Gastroesophageal sphincter (tissue), 4 donors: ENCODE measurements around the gene TMEM163. TPM values are rescaled to one million over a fixed set of nuclear protein-coding genes. Genes with fewer than 3 reads are reported as not detected.
"Not testable (repeated sequence)": the region's sequence is repeated elsewhere in the genome, so short reads cannot be mapped to it uniquely, and the experiment has no call there.

Experiments used
- ATAC-seq: fragments of 150-250 bp; one replicate; pipeline ENCODE4 v1.9.1; 2016; ENCODE audit warnings: mild to moderate bottlenecking, moderate library complexity
- H3K27ac ChIP-seq, 4 donors: fragments of 200-600 bp; sonication (generic) in 3 of 4; 1 replicate in 3 of 4; 2 replicates in 1 of 4; pipeline ENCODE4 v1.5.1; 2016 to 2019
- H3K27me3 ChIP-seq: fragments of 200-600 bp; sonication (generic); one replicate; pipeline ENCODE4 v1.5.1; 2019
- H3K36me3 ChIP-seq, 2 donors: fragments of 200-600 bp; sonication (generic); one replicate each; pipeline ENCODE4 v1.5.1; 2019; ENCODE audit warnings: control low read depth in 1 of 2
- H3K4me1 ChIP-seq, 3 donors: fragments of 200-600 bp; sonication (generic); 1 replicate in 2 of 3; 2 replicates in 1 of 3; pipeline ENCODE4 v1.5.1; 2016 to 2019; ENCODE audit warnings: control low read depth in 2 of 3
- H3K4me3 ChIP-seq, 2 donors: fragments of 200-600 bp; sonication (generic); one replicate each; pipeline ENCODE4 v1.5.1; 2019; ENCODE audit warnings: mild to moderate bottlenecking in 1 of 2, moderate library complexity in 1 of 2
- H3K9me3 ChIP-seq, 3 donors: fragments of 200-600 bp; sonication (generic); one replicate each; pipeline ENCODE4 v1.5.1; 2017 to 2019; ENCODE audit warnings: control low read depth in 2 of 3
- CTCF ChIP-seq, 4 experiments: fragments of 200-600 bp in 2 of 4; fragments of 450-650 bp in 2 of 4; sonication (generic) in 1 of 4; IDR thresholded peaks; one replicate each; pipeline ENCODE4 v1.5.1; 2017 to 2019; ENCODE audit warnings: antibody characterized with exemption in 4 of 4, mild to moderate bottlenecking in 2 of 4, moderate library complexity in 2 of 4
- EP300 ChIP-seq: sonication (generic); formaldehyde crosslinking; IDR thresholded peaks from one replicate; pipeline ENCODE4 v1.6.1; 2017; ENCODE audit warnings: antibody characterized with exemption, mild to moderate bottlenecking
- POLR2A ChIP-seq, 2 donors: fragments of 450-650 bp; IDR thresholded peaks; one replicate each; pipeline ENCODE4 v1.6.1; 2017; ENCODE audit warnings: antibody characterized with exemption in 2 of 2, mild to moderate bottlenecking in 2 of 2, moderate library complexity in 1 of 2
- POLR2AphosphoS5 ChIP-seq: sonication (generic); formaldehyde crosslinking; IDR thresholded peaks from one replicate; pipeline ENCODE4 v1.6.1; 2017; ENCODE audit warnings: antibody characterized with exemption
- WGBS, 2 donors: methylation state at CpG; one replicate each; pipeline ENCODE4 v1.1.5; 2018; ENCODE audit warnings: low coverage in 1 of 2; 5-methylcytosine and 5-hydroxymethylcytosine counted together
- total RNA-seq, 4 donors: library from RNA; depleted of rRNA; stranded (reverse); fragments of >200 nt; gene quantifications; one replicate each; pipeline ENCODE4 v1.1.0, GENCODE V29; 2016

TMEM163 gene
- total RNA-seq, 4 donors from 2014 or later, result 0.27 to 2.5 (median 0.60) TPM

DNA sequence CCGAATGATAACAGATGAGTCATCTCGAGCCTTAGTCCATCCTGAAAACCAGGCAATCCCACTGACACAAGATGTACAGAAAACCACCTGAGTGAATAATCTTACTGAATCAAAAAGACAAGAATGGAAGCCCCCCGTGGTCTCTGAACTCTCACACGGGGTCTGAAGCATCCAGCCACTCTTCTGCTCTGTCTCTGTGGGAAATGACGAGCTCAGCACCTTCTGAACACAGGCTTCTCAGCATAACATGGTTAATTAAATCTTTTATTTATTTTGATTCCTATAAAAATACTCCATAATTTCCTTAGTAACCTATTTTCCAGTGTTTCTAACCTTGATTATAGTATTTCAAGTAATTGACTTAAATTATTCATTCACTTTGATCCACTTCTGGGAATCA, 203.7 kb downstream of the TMEM163 start:
- H3K36me3 ChIP-seq, result no peaks in the 10 kb centered on the region
- no peak overlapping the region for H3K27ac ChIP-seq
- no peaks in the 10 kb centered on the region for H3K27me3 ChIP-seq
- H3K9me3 ChIP-seq, result no peaks in the 10 kb centered on the region
- WGBS, 2 donors, result 48 to 95% methylated on average over 3 to 4 of the region's 5 CpGs
- H3K4me3 ChIP-seq, result no peak overlapping the region
- no peaks in the 10 kb centered on the region for H3K4me1 ChIP-seq
- ATAC-seq, result no peak
- TF ChIP-seq EP300, result no peak
- TF ChIP-seq POLR2A (IDR thresholded peaks at IDR 0.05), result no peak
- no peak for TF ChIP-seq POLR2AphosphoS5
- TF ChIP-seq CTCF (IDR thresholded peaks at IDR 0.05), result no peak

DNA sequence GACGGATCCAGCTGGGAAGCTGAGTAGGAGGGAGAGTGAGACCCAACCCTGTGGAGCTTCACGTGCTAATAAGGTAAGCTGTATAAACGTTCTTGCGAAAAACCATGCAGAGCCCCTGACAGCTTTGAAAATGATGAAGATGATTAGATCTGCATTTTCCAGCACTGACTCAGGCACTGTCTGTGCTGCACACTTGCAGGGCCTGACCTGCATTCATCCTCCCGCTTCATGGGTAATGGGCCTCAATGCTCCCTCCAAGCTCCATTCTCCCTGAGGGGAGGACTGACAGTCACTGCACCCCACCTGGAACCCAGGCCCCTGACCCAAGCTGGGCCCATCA, 205.4 kb downstream of the TMEM163 start:
- no peak overlapping the region for H3K4me3 ChIP-seq
- H3K9me3 ChIP-seq, result no peaks in the 10 kb centered on the region
- H3K27ac ChIP-seq, result no peak overlapping the region
- 33 to 42% methylated on average over 4 to 5 of the region's 5 CpGs for WGBS, 2 donors
- no peak for ATAC-seq
- H3K4me1 ChIP-seq, result no peaks in the 10 kb centered on the region
- TF ChIP-seq EP300 (no peak), POLR2AphosphoS5 (no peak), CTCF (IDR thresholded peaks at IDR 0.05) (no peak), POLR2A (IDR thresholded peaks at IDR 0.05) (no peak)
- H3K27me3 ChIP-seq, result no peaks in the 10 kb centered on the region
- no peaks in the 10 kb centered on the region for H3K36me3 ChIP-seq

DNA sequence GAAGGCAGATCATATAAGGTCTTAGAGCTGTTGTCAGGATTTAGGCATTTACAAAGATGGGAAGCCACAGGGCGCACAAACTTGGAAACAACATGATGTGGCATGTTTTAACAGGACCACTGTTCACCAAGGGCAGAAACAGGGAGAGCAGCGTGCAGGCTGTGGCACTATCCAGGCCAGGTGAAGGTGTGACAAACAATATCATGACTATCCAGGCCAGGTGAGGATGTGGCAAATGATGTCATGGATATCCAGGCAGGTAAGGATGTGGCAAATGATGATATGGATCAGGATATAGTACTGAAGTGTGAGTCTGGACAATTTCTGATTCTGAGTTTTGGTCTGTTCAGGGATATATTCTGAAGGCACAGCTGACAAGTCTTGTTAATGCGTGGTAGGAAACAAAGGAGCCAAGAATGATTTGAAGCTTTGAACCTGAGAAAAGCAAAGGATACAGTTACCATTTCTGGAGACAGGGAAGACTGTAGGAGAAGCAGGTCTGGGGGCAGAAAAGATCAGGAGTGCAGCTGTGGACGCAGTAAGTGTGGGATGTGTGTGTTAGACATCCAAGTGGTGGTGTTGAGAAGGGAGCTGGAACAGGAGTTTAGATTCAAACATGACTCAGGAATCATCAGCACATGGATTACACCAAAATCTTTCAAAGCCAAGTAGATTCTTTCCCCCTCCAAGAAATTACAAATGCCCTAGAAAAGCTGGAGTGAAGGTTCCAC, 205.9 kb downstream of the TMEM163 start:
- no peak for TF ChIP-seq POLR2AphosphoS5
- TF ChIP-seq CTCF (IDR thresholded peaks at IDR 0.05), result no peak
- TF ChIP-seq EP300, result no peak
- TF ChIP-seq POLR2A (IDR thresholded peaks at IDR 0.05), result no peak
- Histone ChIP-seq H3K9me3 (no peaks in the 10 kb centered on the region), H3K36me3 (no peaks in the 10 kb centered on the region), H3K4me3 (no peak overlapping the region), H3K27me3 (no peaks in the 10 kb centered on the region), H3K27ac (no peak overlapping the region), H3K4me1 (no peaks in the 10 kb centered on the region)
- 59 to 67% methylated on average over 2 to 4 of the region's 4 CpGs for whole genome bisulfite sequencing, 2 donors
- no peak for ATAC-seq

GRCh38 chr2:134508391-134508790, 210.4 kb downstream of the TMEM163 start:
- H3K36me3 ChIP-seq, result no peaks in the 10 kb centered on the region
- H3K9me3 ChIP-seq, result no peaks in the 10 kb centered on the region
- no peak for ATAC-seq
- H3K4me1 ChIP-seq, result no peaks in the 10 kb centered on the region
- H3K27me3 ChIP-seq, result no peaks in the 10 kb centered on the region
- H3K27ac ChIP-seq, result no peak overlapping the region
- 24 to 42% methylated on average over 3 to 4 of the region's 4 CpGs for WGBS, 2 donors
- TF ChIP-seq POLR2A (IDR thresholded peaks at IDR 0.05), result no peak
- no peak overlapping the region for H3K4me3 ChIP-seq

GRCh38 chr2:134507697-134508096, 211.1 kb downstream of the TMEM163 start:
- H3K27me3 ChIP-seq, result no peaks in the 10 kb centered on the region
- H3K4me3 ChIP-seq, result no peak overlapping the region
- H3K4me1 ChIP-seq, result no peaks in the 10 kb centered on the region
- 100% methylated on average over 1 of the region's 1 CpG for WGBS, 2 donors
- no peaks in the 10 kb centered on the region for H3K9me3 ChIP-seq
- no peaks in the 10 kb centered on the region for H3K36me3 ChIP-seq
- ATAC-seq, result no peak
- H3K27ac ChIP-seq, result no peak overlapping the region
- TF ChIP-seq POLR2AphosphoS5 (no peak), EP300 (no peak), POLR2A (IDR thresholded peaks at IDR 0.05) (no peak), CTCF (IDR thresholded peaks at IDR 0.05) (no peak)

DNA sequence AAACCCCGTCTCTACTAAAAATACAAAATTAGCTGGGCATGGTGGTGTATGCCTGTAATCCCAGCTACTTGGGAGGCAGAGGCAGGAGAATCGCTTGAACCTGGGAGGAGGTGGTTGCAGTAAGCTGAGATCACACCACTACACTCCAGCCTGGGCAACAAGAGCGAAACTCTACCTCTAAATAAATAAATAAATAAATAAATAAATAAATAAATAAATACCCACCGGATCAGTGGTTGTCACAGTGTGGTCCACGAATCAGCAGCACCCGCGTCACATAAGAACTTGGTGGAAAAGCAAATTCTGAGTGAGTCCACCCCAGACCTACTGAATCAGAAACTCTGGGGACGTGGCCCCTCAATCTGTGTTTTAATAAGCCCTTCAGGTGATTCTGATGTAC, 211.6 kb downstream of the TMEM163 start:
- 100% methylated on average over 4 to 7 of the region's 8 CpGs for WGBS, 2 donors
- ATAC-seq, H3K27me3 ChIP-seq, H3K4me3 ChIP-seq, H3K36me3 ChIP-seq, H3K9me3 ChIP-seq, H3K4me1 ChIP-seq, H3K27ac ChIP-seq: not testable (repeated sequence)
